RWPE2 (cell line): ENCODE results near the gene APOF.
"Not testable (repeated sequence)": the region's sequence is repeated elsewhere in the genome, so short reads cannot be mapped to it uniquely, and the experiment has no call there.

Experiments used
- ATAC-seq: fragments of 200-7000 bp; cut with Tn5 transposase; 3 replicates; pipeline ENCODE4 v1.9.1; 2021; ENCODE audit warnings: low read depth
- DNase-seq: peaks from one replicate; pipeline ENCODE4 v3.0.0-alpha.2; 2020; ENCODE audit warnings: low spot score
- H3K27ac ChIP-seq: fragments of 450-650 bp; 2 replicates; pipeline ENCODE4 v1.5.1; 2017; ENCODE audit warnings: mild to moderate bottlenecking; ENCODE audit not compliant: poor library complexity, severe bottlenecking
- H3K27me3 ChIP-seq: fragments of 250-450 bp; sonication (Bioruptor Pico); 2 replicates; pipeline ENCODE4 v1.5.1; 2021; ENCODE audit warnings: mild to moderate bottlenecking, moderate library complexity; ENCODE audit not compliant: insufficient read depth, poor library complexity, severe bottlenecking
- H3K36me3 ChIP-seq: fragments of 250-450 bp; sonication (Bioruptor Pico); 2 replicates; pipeline ENCODE4 v1.5.1; 2020; ENCODE audit warnings: low read depth, mild to moderate bottlenecking, moderate library complexity
- H3K4me1 ChIP-seq: fragments of 250-450 bp; sonication (Bioruptor Pico); 2 replicates; pipeline ENCODE4 v1.5.1; 2021; ENCODE audit warnings: mild to moderate bottlenecking, moderate library complexity; ENCODE audit not compliant: insufficient read depth, poor library complexity, severe bottlenecking
- H3K4me3 ChIP-seq: fragments of 250-450 bp; sonication (Bioruptor Pico); 2 replicates; pipeline ENCODE4 v1.5.1; 2021; ENCODE audit warnings: mild to moderate bottlenecking, moderate library complexity; ENCODE audit not compliant: severe bottlenecking
- H3K9me3 ChIP-seq: fragments of 250-450 bp; sonication (Bioruptor Pico); 2 replicates; pipeline ENCODE4 v1.5.1; 2021; ENCODE audit warnings: mild to moderate bottlenecking, moderate library complexity; ENCODE audit not compliant: severe bottlenecking
- TF ChIP-seq, protein P1 (sequence below): fragments of 450-650 bp; IDR thresholded peaks from one replicate; pipeline ENCODE4 v1.5.1; 2017; ENCODE audit warnings: mild to moderate bottlenecking, moderate library complexity; ENCODE audit not compliant: poor library complexity, severe bottlenecking

The APOF gene, protein sequence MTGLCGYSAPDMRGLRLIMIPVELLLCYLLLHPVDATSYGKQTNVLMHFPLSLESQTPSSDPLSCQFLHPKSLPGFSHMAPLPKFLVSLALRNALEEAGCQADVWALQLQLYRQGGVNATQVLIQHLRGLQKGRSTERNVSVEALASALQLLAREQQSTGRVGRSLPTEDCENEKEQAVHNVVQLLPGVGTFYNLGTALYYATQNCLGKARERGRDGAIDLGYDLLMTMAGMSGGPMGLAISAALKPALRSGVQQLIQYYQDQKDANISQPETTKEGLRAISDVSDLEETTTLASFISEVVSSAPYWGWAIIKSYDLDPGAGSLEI

DNA sequence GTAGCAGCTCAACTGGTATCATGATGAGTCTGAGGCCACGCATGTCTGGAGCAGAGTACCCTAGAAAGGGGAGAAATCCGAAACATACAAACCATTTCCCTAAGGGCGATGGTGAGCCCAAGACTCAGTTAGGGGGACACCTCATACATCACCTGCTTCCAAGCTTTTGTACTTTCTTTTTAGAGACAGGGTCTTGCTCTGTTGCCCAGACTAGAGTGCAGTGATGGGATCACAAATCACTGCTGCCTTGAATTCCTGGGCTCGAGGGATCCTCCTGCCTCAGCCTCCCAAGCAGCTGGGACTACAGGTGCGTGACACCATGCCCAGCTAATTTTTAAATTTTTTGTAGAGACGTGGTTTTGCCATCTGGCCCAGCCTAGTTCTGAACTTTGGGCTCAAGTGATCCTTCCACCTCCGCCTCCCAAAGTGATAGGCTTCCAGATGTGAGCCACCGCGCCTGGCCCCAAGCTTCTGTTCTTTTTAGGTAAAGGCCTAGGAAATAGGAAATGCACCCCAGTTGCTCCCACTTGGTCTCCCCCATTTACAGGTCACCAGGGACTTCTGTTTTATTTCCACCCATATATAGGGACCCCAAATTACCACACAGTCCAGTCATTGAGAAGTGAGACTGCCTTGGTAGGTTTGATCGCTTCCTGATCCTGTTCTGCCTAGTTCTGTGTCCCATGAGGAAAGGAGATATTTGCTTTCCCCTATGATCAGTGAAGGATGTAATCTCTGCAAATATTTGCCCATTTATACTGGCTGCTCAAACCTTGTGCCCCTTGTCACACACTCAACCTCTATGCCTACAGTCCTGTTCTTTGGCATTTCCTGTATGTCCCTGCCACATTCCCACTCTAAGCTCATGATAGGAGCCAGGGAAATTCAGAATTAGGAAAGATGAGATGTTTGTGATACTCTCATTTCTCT lies at the start of gene APOF:
TSS of gene APOF (minus strand) at position 728 of the 930 bp plus-strand sequence. CDS start at position 616, 112 bp downstream.
- no peak within 1 kb of the TSS for H3K4me3 ChIP-seq
- no peaks in the 10 kb centered on the region for H3K36me3 ChIP-seq
- TF ChIP-seq, protein P1, sequence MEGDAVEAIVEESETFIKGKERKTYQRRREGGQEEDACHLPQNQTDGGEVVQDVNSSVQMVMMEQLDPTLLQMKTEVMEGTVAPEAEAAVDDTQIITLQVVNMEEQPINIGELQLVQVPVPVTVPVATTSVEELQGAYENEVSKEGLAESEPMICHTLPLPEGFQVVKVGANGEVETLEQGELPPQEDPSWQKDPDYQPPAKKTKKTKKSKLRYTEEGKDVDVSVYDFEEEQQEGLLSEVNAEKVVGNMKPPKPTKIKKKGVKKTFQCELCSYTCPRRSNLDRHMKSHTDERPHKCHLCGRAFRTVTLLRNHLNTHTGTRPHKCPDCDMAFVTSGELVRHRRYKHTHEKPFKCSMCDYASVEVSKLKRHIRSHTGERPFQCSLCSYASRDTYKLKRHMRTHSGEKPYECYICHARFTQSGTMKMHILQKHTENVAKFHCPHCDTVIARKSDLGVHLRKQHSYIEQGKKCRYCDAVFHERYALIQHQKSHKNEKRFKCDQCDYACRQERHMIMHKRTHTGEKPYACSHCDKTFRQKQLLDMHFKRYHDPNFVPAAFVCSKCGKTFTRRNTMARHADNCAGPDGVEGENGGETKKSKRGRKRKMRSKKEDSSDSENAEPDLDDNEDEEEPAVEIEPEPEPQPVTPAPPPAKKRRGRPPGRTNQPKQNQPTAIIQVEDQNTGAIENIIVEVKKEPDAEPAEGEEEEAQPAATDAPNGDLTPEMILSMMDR = no peak
- ATAC-seq = no peak
- H3K27ac ChIP-seq = no peak within 1 kb of the TSS
- no peaks in the 10 kb centered on the region for H3K27me3 ChIP-seq
- H3K4me1 ChIP-seq = peaks cover 6% of the 10 kb centered on the region
- DNase-seq = no peak
- H3K9me3 ChIP-seq = no peaks in the 10 kb centered on the region

DNA sequence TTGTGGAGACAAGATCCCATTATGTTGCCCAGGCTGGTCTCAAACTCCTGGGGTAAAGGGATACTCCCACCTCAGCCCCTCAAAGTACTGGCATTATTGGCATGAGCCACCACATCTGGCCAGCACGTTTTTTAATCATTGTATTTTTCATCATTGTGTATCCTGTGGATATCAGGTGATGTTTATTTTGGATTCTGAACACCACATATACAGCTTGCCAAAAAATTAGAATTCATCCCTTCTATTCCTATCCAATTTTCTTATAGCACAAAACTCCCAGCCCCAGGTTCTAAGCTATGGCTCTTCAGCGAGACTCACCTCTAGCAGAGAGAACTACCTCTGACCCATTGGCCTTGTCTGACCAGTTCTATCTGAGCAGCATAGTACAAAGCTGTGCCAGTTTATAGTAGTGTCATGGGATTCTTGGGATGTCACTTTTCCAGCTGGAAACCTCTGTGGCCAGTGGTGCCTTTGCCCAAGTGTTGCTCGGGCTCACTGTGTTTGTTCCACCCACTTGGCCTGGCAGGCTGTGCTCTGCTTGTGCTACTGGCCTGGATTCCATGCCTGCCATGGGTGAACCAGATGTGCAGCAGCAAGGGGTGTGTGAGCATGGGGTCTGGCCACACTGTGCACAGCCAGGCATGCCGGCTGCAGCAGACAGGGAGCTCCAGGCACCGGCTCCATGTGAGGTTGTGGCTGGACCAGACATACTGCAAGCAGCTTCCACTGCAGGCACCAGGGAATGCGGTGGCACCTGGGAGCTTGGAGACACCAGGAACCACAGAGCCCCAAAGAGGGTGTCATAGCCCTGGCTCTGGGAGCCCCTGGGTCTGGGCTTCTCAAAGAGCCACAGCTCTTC lies 49.4 kb upstream of the APOF start:
- H3K27ac ChIP-seq = no peak overlapping the region
- no peaks in the 10 kb centered on the region for H3K4me1 ChIP-seq
- no peaks in the 10 kb centered on the region for H3K9me3 ChIP-seq
- ATAC-seq = 0 out of 3 replicates have a peak, but pooled peaks have one; percentile 22
- H3K27me3 ChIP-seq = no peaks in the 10 kb centered on the region
- TF ChIP-seq, protein P1 = no peak
- DNase-seq = no peak
- no peak overlapping the region for H3K4me3 ChIP-seq
- H3K36me3 ChIP-seq = peaks cover 2% of the 10 kb centered on the region; the same call in 1 of the 2 replicates

- Histone ChIP-seq H3K4me3 (no peak overlapping the region), H3K4me1 (no peaks in the 10 kb centered on the region), H3K36me3 (no peaks in the 10 kb centered on the region), H3K9me3 (no peaks in the 10 kb centered on the region), H3K27ac (no peak overlapping the region), H3K27me3 (no peaks in the 10 kb centered on the region)
- DNase-seq (no peak), ATAC-seq (no peak)
- TF ChIP-seq, protein P1 = no peak
These were observed 48.1 kb upstream of the APOF start for GRCh38 chr12:56410768-56411167.

DNA sequence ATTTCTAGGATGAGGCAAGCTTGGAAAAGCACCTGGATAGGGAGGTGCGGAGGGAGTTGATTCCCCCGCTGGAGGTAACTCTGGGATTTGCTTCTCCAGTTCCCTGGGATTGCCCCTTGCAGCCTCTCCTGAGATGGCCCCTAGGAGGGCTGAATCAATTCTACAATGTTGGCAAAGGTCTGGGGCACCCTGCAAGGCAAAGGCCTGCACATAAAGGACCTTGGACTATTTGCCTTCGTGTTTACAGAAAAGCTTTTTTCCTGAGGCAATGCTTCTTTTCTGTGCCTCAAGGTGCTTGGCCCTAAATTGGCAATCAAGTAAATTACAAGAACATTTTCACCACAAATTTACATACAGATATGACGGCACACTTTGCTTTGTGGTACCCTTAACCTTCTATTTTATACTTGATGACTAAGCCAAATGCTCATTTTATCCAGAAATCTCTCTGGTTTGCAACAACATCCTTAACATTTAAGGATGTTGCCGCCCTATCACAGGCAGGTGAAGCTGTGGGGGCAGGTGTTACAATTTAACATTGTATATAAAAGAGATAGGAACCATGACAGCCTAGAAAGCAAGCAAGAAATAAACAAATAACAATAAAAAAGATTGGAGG lies 46.3 kb upstream of the APOF start:
- TF ChIP-seq, protein P1 = no peak
- H3K27ac ChIP-seq = no peak overlapping the region
- H3K27me3 ChIP-seq = no peaks in the 10 kb centered on the region
- no peaks in the 10 kb centered on the region for H3K4me1 ChIP-seq
- no peaks in the 10 kb centered on the region for H3K9me3 ChIP-seq
- no peaks in the 10 kb centered on the region for H3K36me3 ChIP-seq
- ATAC-seq (no peak), DNase-seq (no peak)
- no peak overlapping the region for H3K4me3 ChIP-seq

GRCh38 chr12:56404227-56404626 lies 41.6 kb upstream of the APOF start:
- not testable (repeated sequence) for H3K27ac ChIP-seq, ATAC-seq, DNase-seq, H3K4me1 ChIP-seq, H3K27me3 ChIP-seq, H3K9me3 ChIP-seq, H3K36me3 ChIP-seq, H3K4me3 ChIP-seq

- H3K4me3 ChIP-seq, H3K4me1 ChIP-seq, H3K27me3 ChIP-seq, ATAC-seq, H3K9me3 ChIP-seq, H3K27ac ChIP-seq, DNase-seq, H3K36me3 ChIP-seq: not testable (repeated sequence)
These were observed 39.0 kb upstream of the APOF start for GRCh38 chr12:56401612-56402011.

DNA sequence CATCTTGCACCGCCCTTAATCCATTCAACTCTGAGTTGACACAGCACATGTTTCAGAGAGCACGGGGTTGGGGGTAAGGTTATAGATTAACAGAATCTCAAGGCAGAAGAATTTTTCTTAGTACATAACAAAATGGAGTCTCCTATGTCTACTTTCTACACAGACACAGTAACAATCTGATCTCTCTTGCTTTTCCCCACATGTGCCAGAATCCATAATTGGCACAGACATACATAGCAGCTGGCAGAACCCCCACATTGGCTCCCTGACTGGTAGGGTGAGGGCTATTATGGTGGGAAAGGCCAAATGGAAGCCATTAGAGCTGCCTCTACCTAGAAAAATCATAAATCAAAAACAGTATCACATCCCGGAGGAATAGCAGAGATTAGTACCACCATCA lies 38.5 kb upstream of the APOF start:
- H3K27me3 ChIP-seq, H3K27ac ChIP-seq, H3K9me3 ChIP-seq, H3K36me3 ChIP-seq, H3K4me1 ChIP-seq, H3K4me3 ChIP-seq, DNase-seq, ATAC-seq: not testable (repeated sequence)
